WTC11 (cell line): Measurements from ENCODE around the gene DEXI. TPM values are rescaled to one million over a fixed set of nuclear protein-coding genes. Genes with fewer than 3 reads are reported as not detected.

Source experiments
- ATAC-seq: fragments of 200-7000 bp; cut with Tn5 transposase; 2 replicates; pipeline ENCODE4 v1.10.0; 2021; ENCODE audit warnings: mild to moderate bottlenecking, moderate library complexity
- CTCF ChIA-PET: fragments of 300-600 bp; sonication (Branson Sonifier 250); formaldehyde crosslinking; loops from one replicate; lab custom pipeline; 2021; ENCODE audit warnings: antibody characterized with exemption; lab: Charles Lee
- POLR2A ChIA-PET: fragments of 350-600 bp; sonication (Branson Sonifier 250); formaldehyde crosslinking; loops from one replicate; lab custom pipeline; 2021; ENCODE audit warnings: antibody characterized with exemption; lab: Charles Lee
- DNase-seq: peaks from one replicate; pipeline ENCODE4 v3.0.0; 2021; ENCODE audit warnings: low spot score
- H3K27ac Mint-ChIP-seq: 2 replicates; pipeline ENCODE4 v1.8.0; 2021; ENCODE audit warnings: mixed read lengths
- H3K27me3 Mint-ChIP-seq: 2 replicates; pipeline ENCODE4 v1.8.0; 2021; ENCODE audit warnings: low read depth, mild to moderate bottlenecking, moderate library complexity, mixed read lengths
- H3K36me3 Mint-ChIP-seq: 2 replicates; pipeline ENCODE4 v1.8.0; 2021; ENCODE audit warnings: mixed read lengths
- H3K4me1 Mint-ChIP-seq: 2 replicates; pipeline ENCODE4 v1.8.0; 2022; ENCODE audit warnings: mixed read lengths
- H3K4me3 Mint-ChIP-seq: 2 replicates; pipeline ENCODE4 v1.8.0; 2021; ENCODE audit warnings: mild to moderate bottlenecking, moderate library complexity, mixed read lengths
- H3K9me3 Mint-ChIP-seq: 2 replicates; pipeline ENCODE4 v1.8.0; 2021; ENCODE audit warnings: mixed read lengths
- ARID4B ChIP-seq: sonication (generic); formaldehyde crosslinking; IDR thresholded peaks from 2 replicates; pipeline ENCODE4 v1.8.0; 2023; ENCODE audit warnings: missing genetic modification reagents, mild to moderate bottlenecking, borderline replicate concordance
- ATF1 ChIP-seq: sonication (generic); formaldehyde crosslinking; IDR thresholded peaks from 2 replicates; pipeline ENCODE4 v1.8.1; 2023; ENCODE audit warnings: mild to moderate bottlenecking, moderate library complexity, missing genetic modification reagents
- CDX4 ChIP-seq: fragments of 250-450 bp; sonication (Bioruptor Pico); IDR thresholded peaks from 2 replicates; pipeline ENCODE4 v1.9.0; 2021; ENCODE audit warnings: moderate library complexity, mild to moderate bottlenecking, inconsistent platforms, borderline replicate concordance
- E2F1 ChIP-seq: sonication (generic); formaldehyde crosslinking; IDR thresholded peaks from 2 replicates; pipeline ENCODE4 v1.8.0; 2022; ENCODE audit warnings: mild to moderate bottlenecking, missing genetic modification reagents
- E2F4 ChIP-seq: sonication (generic); formaldehyde crosslinking; IDR thresholded peaks from 2 replicates; pipeline ENCODE4 v1.8.1; 2022; ENCODE audit warnings: low read depth, mild to moderate bottlenecking, moderate library complexity, missing genetic modification reagents, borderline replicate concordance
- ESRRA ChIP-seq: sonication (generic); formaldehyde crosslinking; IDR thresholded peaks from 2 replicates; pipeline ENCODE4 v1.8.1; 2022; ENCODE audit warnings: mild to moderate bottlenecking, missing genetic modification reagents, borderline replicate concordance
- GABPB1 ChIP-seq: sonication (generic); formaldehyde crosslinking; IDR thresholded peaks from 2 replicates; pipeline ENCODE4 v1.8.1; 2023; ENCODE audit warnings: mild to moderate bottlenecking, missing genetic modification reagents
- HMGXB4 ChIP-seq: sonication (generic); formaldehyde crosslinking; IDR thresholded peaks from 2 replicates; pipeline ENCODE4 v1.8.1; 2023; ENCODE audit warnings: mild to moderate bottlenecking, moderate library complexity, missing genetic modification reagents
- NR3C1 ChIP-seq: sonication (generic); formaldehyde crosslinking; conservative IDR thresholded peaks from 2 replicates; pipeline ENCODE4 v1.8.1; 2023; ENCODE audit warnings: low read depth, mild to moderate bottlenecking, missing genetic modification reagents
- SMAD3 ChIP-seq: sonication (generic); formaldehyde crosslinking; IDR thresholded peaks from 2 replicates; pipeline ENCODE4 v1.8.0; 2022; ENCODE audit warnings: missing genetic modification reagents, mild to moderate bottlenecking, borderline replicate concordance
- ZBTB21 ChIP-seq: sonication (generic); formaldehyde crosslinking; IDR thresholded peaks from 2 replicates; pipeline ENCODE4 v1.8.1; 2023; ENCODE audit warnings: mild to moderate bottlenecking, missing genetic modification reagents, borderline replicate concordance
- ZNF121 ChIP-seq: sonication (generic); formaldehyde crosslinking; IDR thresholded peaks from 2 replicates; pipeline ENCODE4 v1.8.0; 2023; ENCODE audit warnings: missing genetic modification reagents
- ZNF396 ChIP-seq: fragments of 250-450 bp; sonication (Bioruptor Pico); IDR thresholded peaks from 2 replicates; pipeline ENCODE4 v1.8.0; 2021; ENCODE audit warnings: mild to moderate bottlenecking, moderate library complexity, borderline replicate concordance
- ZNF532 ChIP-seq: fragments of 250-450 bp; sonication (Bioruptor Pico); IDR thresholded peaks from 2 replicates; pipeline ENCODE4 v1.9.0; 2021; ENCODE audit warnings: mild to moderate bottlenecking, borderline replicate concordance
- total RNA-seq: library from RNA; stranded (reverse); gene quantifications from 3 replicates; pipeline ENCODE4 v1.2.3, GENCODE V29; 2021

The DEXI gene
- total RNA-seq, 1 experiment from 2014 or later = 33.7 TPM

- no peak for TF ChIP-seq ARID4B (CRISPR knock-in tag)
- TF ChIP-seq ZBTB21 (CRISPR knock-in tag) = no peak
- no peak for TF ChIP-seq HMGXB4
- no peak for TF ChIP-seq NR3C1 (CRISPR knock-in tag)
- no peak for TF ChIP-seq ZNF121 (CRISPR knock-in tag)
- TF ChIP-seq GABPB1 (CRISPR knock-in tag) = no peak
- no peak for TF ChIP-seq E2F1 (CRISPR knock-in tag)
- no peak for TF ChIP-seq E2F4
- no peak for TF ChIP-seq ZNF532 (CRISPR knock-in tag)
- no peak for TF ChIP-seq ESRRA (CRISPR knock-in tag)
- no peak for TF ChIP-seq ATF1 (CRISPR knock-in tag)
Observed at GRCh38 chr16:10964891-10965326, 22.6 kb upstream of the DEXI start (continued).

GRCh38 chr16:10964039-10964890 lies 22.0 kb upstream of the DEXI start:
- CTCF ChIA-PET = interaction anchor here (0.5 to 5.5 kb wide), 23 partner anchors 12 to 601 kb away, joined by 3 to 70 read pairs (median 4); partner anchors contain the start of genes DEXI and SOCS1
- peak; percentile 91 for ATAC-seq
- no peak overlapping the region for H3K27ac Mint-ChIP-seq
- H3K4me1 Mint-ChIP-seq = peaks cover 4% of the 10 kb centered on the region
- H3K36me3 Mint-ChIP-seq = peaks cover 5% of the 10 kb centered on the region; the same call in 1 of the 2 replicates
- no peaks in the 10 kb centered on the region for H3K27me3 Mint-ChIP-seq
- POLR2A ChIA-PET = no interaction called here
- H3K9me3 Mint-ChIP-seq = no peaks in the 10 kb centered on the region
- H3K4me3 Mint-ChIP-seq = no peak overlapping the region
- DNase-seq = peak; percentile 85
- no peak for TF ChIP-seq CDX4
- TF ChIP-seq SMAD3 (CRISPR knock-in tag) = no peak
- no peak for TF ChIP-seq ZNF396 (CRISPR knock-in tag)
- no peak for TF ChIP-seq HMGXB4
- TF ChIP-seq ZNF121 (CRISPR knock-in tag) = no peak
